Choroid plexus epithelial cell (primary cell): ENCODE results near the gene LEKR1.
A peak's percentile ranks its signal among the peaks of the same experiment; 100 is the strongest.

Experiments
- DNase-seq: peaks from one replicate; pipeline ENCODE4 v3.0.0-alpha.2; 2010; ENCODE audit warnings: low read depth
- H3K4me3 ChIP-seq: 2 replicates; pipeline ENCODE4 v1.5.1; 2011; ENCODE audit warnings: low read depth, mild to moderate bottlenecking, control low read depth, low read length, moderate library complexity
- TF ChIP-seq, protein P1 (sequence below): conservative IDR thresholded peaks from 2 replicates; pipeline ENCODE4 v1.5.1; 2011; ENCODE audit warnings: low read depth, mild to moderate bottlenecking, control low read depth, inconsistent platforms, low read length, moderate library complexity

LEKR1 gene

DNA sequence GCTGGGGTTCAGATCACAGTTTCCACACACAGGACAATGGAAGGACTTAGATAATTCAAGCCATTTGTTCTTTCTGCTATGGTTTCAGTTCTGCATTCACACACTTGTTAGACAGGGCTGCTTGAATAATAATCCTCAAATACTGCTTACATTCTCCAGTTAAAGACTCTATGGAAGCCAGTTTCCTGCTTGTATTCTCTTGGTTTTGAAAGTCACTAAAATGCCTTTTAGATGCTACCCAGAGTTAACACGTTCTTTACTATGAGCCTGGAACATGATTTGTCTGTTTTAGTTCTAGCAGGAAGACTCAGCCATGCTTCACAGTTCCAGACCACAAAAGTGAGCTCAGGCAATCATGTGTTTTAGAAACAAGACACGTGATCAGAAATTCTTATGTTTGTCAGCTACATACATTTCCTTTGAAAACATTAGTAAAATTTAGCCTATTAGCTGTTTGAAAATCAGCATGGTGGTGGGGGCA is 152.4 kb downstream of the LEKR1 start:
- DNase-seq = peak; percentile 12
- no peak overlapping the region for H3K4me3 ChIP-seq

GRCh38 chr3:156981005-156981404 is 154.9 kb downstream of the LEKR1 start:
- DNase-seq = no peak
- TF ChIP-seq, protein P1, sequence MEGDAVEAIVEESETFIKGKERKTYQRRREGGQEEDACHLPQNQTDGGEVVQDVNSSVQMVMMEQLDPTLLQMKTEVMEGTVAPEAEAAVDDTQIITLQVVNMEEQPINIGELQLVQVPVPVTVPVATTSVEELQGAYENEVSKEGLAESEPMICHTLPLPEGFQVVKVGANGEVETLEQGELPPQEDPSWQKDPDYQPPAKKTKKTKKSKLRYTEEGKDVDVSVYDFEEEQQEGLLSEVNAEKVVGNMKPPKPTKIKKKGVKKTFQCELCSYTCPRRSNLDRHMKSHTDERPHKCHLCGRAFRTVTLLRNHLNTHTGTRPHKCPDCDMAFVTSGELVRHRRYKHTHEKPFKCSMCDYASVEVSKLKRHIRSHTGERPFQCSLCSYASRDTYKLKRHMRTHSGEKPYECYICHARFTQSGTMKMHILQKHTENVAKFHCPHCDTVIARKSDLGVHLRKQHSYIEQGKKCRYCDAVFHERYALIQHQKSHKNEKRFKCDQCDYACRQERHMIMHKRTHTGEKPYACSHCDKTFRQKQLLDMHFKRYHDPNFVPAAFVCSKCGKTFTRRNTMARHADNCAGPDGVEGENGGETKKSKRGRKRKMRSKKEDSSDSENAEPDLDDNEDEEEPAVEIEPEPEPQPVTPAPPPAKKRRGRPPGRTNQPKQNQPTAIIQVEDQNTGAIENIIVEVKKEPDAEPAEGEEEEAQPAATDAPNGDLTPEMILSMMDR = no peak
- H3K4me3 ChIP-seq = no peak overlapping the region

More for the DNA sequence above, 152.4 kb downstream of the LEKR1 start:
- TF ChIP-seq, protein P1 = no peak

GRCh38 chr3:156983559-156983958 is 157.4 kb downstream of the LEKR1 start:
- H3K4me3 ChIP-seq = no peak overlapping the region
- DNase-seq = no peak
- TF ChIP-seq, protein P1 = no peak

GRCh38 chr3:156985711-156986110 is 159.6 kb downstream of the LEKR1 start:
- no peak for DNase-seq
- H3K4me3 ChIP-seq = no peak overlapping the region
- TF ChIP-seq, protein P1 = no peak

DNA sequence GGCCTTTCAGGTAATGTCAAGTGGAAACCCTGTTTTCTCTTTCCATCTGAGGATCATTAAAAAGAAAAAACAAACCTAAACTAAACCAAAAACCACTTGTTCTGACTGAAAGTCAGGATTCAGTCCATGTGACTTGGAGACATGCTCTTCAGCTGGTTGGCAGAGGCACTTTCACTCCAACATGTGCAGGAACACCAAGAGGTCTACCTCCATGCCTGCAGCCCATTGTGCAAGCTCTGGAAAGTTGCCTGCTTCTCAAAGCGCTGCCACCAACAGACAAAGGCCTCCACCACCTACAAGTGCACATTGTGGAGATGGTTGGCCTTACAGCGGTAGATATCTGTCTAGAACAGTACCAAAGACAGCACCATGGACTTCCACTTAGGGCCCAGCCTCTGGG is 161.8 kb downstream of the LEKR1 start:
- no peak overlapping the region for H3K4me3 ChIP-seq
- TF ChIP-seq, protein P1 = no peak
- DNase-seq = no peak

DNA sequence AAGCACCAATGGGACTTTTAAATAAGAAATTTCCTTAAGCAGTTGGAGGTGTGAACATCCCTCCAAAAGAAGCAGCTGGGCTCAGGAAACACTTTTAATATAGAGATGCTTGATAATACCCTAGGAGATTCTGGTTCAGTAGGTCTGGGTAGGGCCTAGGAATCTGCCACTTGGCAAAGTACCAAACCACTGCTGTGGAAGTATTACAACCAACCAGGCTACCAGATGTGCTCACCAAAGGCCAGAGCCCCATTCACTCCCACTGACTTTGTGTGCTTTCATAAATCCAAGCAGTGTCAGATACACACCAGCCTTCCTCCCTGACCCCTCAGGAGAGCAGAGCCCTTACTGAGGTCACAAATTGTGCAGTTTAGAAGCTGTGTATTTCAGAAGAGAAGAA is 171.2 kb downstream of the LEKR1 start:
- TF ChIP-seq, protein P1 = no peak
- H3K4me3 ChIP-seq = no peak overlapping the region
- DNase-seq = peak; percentile 39

GRCh38 chr3:157001221-157001957 is 175.2 kb downstream of the LEKR1 start:
- TF ChIP-seq, protein P1 = no peak
- no peak for DNase-seq
- no peak overlapping the region for H3K4me3 ChIP-seq
